SK-N-MC (cell line): ENCODE data around the gene PDE3B.

ENCODE experiments used
- EZH2 ChIP-seq: fragments of 200-600 bp; sonication (generic); IDR thresholded peaks from one replicate; pipeline ENCODE4 v1.6.1; 2017; ENCODE audit warnings: antibody characterized with exemption
- FOXP2 ChIP-seq: optimal IDR thresholded peaks from 2 replicates; pipeline ENCODE3; 2011; ENCODE audit warnings: mild to moderate bottlenecking, moderate library complexity; ENCODE audit not compliant: insufficient read depth; ENCODE audit errors: extremely low read length, control extremely low read depth
- POLR2AphosphoS5 ChIP-seq: IDR thresholded peaks from 2 replicates; pipeline ENCODE4 v1.6.1; 2012; ENCODE audit warnings: mild to moderate bottlenecking, low read depth, low read length, borderline replicate concordance

DNA sequence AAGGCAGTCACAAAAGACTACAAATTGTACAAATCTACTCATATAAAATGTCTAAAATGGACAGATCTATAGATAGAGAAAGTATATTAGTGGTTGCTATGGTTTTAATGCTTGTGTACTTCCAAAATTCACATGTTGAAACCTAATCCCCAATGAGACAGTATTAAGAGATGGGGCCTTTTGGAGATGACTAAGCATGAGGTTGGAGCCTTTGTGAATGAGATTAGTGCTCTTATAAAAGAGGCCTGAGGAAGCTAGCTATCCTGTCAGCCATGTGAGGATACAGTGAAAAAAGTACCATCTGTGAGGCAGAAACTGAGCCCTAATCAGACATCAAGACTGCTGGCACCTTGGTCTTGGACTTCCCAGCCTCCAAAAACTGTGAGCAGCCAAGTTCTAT, 165.9 kb downstream of the PDE3B start:
- TF ChIP-seq POLR2AphosphoS5 (no peak), EZH2 (no peak), FOXP2 (no peak)
